ENCODE measurements around the gene PM20D2.

The PM20D2 gene

DNA sequence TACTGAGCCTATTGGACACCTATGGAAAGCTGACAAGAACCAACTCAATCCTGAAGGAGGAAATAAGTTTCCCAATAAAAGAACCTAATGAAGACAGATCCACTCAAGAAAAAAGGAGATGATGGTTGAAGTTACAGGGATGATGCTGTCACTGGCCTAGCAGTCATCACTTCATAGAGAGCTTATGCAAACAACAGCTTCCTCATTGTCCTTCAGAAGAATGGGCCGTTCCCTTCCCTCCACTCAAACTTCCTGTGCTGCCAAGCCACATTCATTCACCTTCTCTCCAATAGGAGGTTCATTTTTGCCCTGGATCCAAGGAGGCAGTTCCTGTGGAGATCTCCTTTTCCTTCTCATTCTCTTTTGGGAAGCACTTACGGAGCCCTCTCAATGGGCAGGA, 13.8 kb upstream of the PM20D2 start:
- no peak for DNase-seq (ENCODE audit: low read depth)
- no peak overlapping the region for H3K4me3 ChIP-seq (ENCODE audit: low read depth, low read length)
- TF ChIP-seq, protein P1, sequence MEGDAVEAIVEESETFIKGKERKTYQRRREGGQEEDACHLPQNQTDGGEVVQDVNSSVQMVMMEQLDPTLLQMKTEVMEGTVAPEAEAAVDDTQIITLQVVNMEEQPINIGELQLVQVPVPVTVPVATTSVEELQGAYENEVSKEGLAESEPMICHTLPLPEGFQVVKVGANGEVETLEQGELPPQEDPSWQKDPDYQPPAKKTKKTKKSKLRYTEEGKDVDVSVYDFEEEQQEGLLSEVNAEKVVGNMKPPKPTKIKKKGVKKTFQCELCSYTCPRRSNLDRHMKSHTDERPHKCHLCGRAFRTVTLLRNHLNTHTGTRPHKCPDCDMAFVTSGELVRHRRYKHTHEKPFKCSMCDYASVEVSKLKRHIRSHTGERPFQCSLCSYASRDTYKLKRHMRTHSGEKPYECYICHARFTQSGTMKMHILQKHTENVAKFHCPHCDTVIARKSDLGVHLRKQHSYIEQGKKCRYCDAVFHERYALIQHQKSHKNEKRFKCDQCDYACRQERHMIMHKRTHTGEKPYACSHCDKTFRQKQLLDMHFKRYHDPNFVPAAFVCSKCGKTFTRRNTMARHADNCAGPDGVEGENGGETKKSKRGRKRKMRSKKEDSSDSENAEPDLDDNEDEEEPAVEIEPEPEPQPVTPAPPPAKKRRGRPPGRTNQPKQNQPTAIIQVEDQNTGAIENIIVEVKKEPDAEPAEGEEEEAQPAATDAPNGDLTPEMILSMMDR (IDR thresholded peaks at IDR 0.05; ENCODE audit: low read depth, low read length, missing control alignments): no peak
- in situ Hi-C loops (cut with HindIII; ENCODE audit: low sequenced_read_pairs): no loop called here

DNA sequence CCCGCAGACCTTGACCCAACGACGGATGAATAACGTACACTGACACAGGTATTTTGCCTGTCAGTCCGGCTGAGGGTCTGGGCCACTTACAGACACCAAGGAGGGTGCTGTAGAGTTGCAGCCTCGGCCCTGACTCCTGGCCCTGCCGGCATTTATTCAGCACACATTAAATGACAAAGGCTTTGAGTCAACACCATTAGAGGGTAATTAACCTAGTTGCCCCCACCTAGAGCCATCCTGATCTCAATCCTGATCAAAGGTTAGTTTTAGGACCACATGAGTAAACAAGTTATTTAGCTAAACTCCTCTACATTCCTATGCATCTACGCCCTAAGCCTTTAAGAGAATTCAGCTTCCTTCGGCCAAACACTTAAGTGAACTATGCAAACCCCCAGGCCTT, 11.9 kb upstream of the PM20D2 start:
- DNase-seq (ENCODE audit: low read depth): no peak
- TF ChIP-seq, protein P1 (IDR thresholded peaks at IDR 0.05; ENCODE audit: low read depth, low read length, missing control alignments): no peak
- in situ Hi-C loops (cut with HindIII; ENCODE audit: low sequenced_read_pairs): no loop called here

DNA sequence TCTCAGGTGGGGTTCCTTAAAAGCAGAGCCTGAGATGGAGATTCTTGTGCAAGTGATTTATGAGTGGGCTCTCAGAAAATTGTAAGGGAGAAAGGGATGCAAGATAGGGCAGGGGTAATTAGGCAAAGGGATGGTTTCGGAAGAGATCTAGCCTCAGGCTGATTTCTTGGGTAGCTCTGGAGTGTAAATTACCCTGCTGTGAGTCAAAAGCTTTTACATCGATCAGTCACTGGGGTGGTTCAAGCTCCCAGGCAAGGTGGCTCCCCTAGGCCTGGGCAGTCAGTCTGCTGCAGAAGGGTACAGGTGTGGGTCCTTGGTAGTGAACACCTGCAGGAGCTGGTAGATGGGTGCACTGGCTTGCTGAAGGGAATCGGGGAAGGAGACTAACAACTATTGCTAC, 11.1 kb upstream of the PM20D2 start:
- no peak for DNase-seq (ENCODE audit: low read depth)
- no peak overlapping the region for H3K4me3 ChIP-seq (ENCODE audit: low read depth, low read length)
- TF ChIP-seq, protein P1 (IDR thresholded peaks at IDR 0.05; ENCODE audit: low read depth, low read length, missing control alignments): no peak
- in situ Hi-C loops (cut with HindIII; ENCODE audit: low sequenced_read_pairs): no loop called here

More for the DNA sequence above, 11.9 kb upstream of the PM20D2 start:
- no peak overlapping the region for H3K4me3 ChIP-seq (ENCODE audit: low read depth, low read length)

DNA sequence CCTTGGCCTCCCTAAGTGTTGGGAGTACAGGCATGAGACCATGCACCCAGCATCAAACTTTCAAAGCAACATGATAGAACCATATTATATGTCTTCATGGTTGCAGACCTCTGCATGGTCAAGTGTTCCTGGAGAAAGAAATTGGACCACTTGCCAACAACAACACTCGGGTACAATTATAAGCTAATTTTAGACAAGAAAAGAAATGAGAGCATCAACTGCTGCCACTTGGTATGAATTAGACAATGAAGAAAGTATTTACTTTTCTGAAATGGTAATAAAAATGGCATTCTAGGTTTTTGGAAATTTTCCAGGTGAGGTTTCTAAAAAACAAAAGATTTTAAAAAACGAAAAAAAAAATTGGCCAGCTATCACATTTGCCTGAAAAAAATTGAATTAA, 7.7 kb upstream of the PM20D2 start:
- TF ChIP-seq, protein P1 (IDR thresholded peaks at IDR 0.05; ENCODE audit: low read depth, low read length, missing control alignments): no peak
- no peak for DNase-seq (ENCODE audit: low read depth)
- in situ Hi-C loops (cut with HindIII; ENCODE audit: low sequenced_read_pairs): no loop called here
- no peak overlapping the region for H3K4me3 ChIP-seq (ENCODE audit: low read depth, low read length)

DNA sequence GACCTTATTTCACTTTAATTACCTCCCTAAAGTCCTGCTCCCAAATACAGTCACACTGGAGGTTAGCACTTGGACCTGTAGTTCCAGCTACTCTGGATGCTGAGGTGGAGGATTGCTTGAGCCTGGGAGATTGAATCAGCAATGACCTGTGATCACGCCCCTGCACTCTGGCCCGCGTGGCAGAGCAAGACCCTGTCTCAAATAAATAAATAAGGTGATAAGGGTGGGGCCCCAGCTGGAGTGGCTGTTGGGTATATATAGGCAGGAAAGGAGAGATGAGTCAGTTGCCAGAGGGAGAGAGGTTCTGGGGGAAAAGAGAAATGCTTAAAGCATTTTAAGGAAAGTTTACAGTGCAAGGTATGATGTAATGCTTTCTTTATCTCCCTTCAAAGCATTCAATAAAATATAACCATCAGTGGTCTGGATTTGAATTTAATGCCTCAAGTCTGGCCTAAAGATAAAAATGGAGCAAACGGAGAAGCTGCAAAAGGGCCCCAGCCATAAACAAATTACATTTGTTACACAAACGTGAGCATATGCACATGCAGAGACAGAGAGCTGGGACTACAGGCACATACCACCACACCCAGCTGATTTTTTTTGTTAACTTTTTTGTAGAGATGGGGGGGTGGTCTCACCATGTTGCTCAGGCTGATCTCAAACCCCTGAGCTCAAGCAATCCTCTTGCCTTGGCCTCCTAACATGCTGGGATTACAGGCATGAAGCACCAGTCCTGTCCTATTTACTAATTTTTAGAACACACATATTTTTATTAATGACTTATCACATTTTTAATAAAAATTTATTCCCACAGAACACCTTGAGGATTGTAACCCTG, 6.1 kb upstream of the PM20D2 start:
- no peak overlapping the region for H3K4me3 ChIP-seq (ENCODE audit: low read depth, low read length)
- DNase-seq (ENCODE audit: low read depth): no peak
- in situ Hi-C loops (cut with HindIII; ENCODE audit: low sequenced_read_pairs): no loop called here

DNA sequence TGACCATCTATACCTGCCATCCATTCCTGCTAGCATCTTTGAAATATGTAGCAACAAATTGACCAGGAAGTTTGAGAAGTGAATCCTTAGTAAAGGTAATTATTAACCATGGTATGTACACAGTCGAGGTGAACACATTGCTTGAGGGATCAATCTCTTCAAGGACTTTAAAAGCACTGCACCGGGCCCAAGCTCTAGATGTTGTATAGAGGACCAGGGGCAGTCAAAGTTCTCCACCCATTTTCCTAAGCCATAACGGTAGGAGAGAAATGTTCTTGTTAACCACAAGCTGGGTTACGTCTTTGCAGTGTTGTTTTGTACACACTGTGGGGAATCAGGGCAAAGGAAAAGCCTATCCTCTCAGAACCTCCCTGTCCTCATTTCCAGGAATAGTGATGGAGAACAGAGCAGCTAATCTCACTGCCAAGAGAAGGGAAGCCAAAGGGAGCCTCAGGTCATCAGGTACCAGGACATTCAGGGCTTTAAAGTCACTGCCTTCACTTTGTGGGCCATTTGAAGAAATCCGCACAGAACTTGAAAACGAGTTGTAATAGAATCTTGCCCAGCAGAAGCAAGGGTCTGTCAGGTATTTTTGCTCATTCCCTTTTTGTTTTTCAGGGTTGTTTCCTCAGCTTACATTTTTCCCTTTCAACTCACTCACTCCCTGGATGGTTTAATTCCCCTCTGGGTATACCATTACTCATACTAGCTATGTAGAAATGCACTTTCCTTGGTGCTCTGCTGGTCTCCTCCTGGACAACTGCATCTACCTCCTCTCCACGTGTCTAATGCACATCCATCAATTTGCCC, 5.3 kb upstream of the PM20D2 start:
- DNase-seq (ENCODE audit: low read depth): no peak
- H3K4me3 ChIP-seq (ENCODE audit: low read depth, low read length): no peak overlapping the region
- TF ChIP-seq, protein P1 (IDR thresholded peaks at IDR 0.05; ENCODE audit: low read depth, low read length, missing control alignments): no peak
- in situ Hi-C loops (cut with HindIII; ENCODE audit: low sequenced_read_pairs): no loop called here

More for the DNA sequence above, 6.1 kb upstream of the PM20D2 start:
- TF ChIP-seq, protein P1 (IDR thresholded peaks at IDR 0.05; ENCODE audit: low read depth, low read length, missing control alignments): no peak
